Dermis lymphatic vessel endothelial cell (primary cell): ENCODE results near the gene ADCK2. TPM values are rescaled to one million over a fixed set of nuclear protein-coding genes. Genes with fewer than 3 reads are reported as not detected.

Source experiments
- total RNA-seq: library from RNA; depleted of rRNA; stranded (reverse); fragments of >200 nt; gene quantifications from 2 replicates; pipeline ENCODE4 v1.2.1, GENCODE V29; 2014

The ADCK2 gene, protein sequence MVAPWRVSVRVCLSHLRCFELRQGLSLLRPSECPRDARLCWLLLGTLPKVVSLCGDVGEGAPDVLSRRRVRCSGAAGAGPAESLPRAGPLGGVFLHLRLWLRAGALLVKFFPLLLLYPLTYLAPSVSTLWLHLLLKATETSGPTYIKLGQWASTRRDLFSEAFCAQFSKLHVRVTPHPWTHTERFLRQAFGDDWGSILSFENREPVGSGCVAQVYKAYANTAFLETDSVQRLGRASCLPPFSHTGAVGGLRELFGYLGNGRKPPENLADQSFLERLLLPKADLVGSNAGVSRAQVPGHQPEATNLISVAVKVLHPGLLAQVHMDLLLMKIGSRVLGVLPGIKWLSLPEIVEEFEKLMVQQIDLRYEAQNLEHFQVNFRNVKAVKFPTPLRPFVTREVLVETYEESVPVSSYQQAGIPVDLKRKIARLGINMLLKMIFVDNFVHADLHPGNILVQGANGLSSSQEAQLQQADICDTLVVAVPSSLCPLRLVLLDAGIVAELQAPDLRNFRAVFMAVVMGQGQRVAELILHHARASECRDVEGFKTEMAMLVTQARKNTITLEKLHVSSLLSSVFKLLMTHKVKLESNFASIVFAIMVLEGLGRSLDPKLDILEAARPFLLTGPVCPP
- 17.2 and 26.3 TPM in 2 replicates for total RNA-seq

DNA sequence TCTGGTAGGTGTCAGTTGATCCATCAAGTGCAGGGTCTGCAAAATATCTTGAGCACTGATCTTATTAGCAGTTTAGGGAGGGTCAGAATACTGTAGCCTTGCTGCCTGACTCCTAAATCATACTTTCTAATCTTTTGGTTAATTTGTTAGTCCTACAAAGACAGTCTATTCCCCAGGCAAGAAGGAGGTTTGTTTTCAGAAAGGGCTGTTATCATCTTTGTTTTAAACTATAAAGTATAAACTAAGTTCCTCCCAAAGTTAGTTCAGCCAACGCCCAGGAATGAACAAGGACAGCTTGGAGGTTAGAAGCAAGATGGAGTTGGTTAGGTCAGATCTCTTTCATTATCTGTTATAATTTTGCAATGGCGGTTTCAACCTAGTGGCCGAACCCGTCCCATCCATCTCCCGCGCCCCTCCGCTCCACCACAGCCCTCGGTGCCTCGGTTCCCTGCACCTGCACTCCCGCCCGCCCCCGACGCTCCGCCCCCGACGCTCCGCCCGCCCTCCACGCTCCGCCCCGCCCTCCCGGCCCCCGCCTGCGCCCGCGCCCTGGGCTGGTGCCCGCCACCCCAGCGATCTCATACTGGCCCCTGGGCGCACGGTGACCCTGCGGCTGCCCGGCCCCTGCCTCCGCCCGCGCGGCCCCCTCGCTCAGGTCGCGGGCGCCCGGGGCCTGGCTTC lies at the start of gene ADCK2:
Gene ADCK2, plus strand, starts transcription at position 564 of the 681 bp plus-strand sequence. CDS start 386 bp downstream, outside the sequence.

DNA sequence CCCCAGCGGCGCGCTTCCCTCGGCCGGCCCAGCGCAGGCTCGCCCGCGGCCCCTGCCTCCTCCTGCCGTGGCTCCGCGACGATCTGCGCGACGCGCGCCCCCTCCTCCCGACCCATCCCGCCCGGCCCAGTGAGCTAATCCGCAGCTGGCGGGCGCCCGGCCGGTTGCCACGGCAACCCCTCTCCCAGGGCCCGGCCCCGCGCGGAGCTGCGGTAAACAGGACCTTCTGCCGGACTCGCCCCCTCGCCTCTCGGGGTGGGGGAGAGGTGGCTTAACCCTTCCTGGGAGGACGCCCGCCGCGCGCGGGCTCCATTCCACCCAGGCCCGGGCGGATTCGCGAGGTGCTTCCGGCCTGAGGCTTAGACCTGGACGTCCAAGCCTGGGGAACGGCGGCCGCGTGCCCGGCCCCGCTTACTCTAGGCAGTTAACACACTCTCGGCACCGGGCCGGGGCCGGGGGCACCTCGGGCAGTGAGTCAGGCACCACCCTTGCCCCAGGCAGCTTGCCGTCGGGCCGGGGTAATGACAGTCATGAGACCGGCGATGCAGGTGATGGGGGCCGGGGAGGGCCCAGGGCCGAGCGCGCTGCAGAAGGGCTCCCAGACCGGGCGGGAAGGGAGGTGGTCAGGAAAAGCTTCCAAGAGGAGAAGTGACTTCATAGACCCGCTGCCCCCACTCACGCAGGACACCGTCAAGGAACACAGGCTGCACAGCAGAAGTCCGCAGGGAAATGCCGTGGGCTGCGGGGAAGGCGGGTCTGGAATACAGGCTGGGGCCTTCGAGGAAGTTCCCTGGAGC lies 31.8 kb upstream of the ADCK2 start, which contains the start of gene DENND2A:
Gene DENND2A, minus strand, starts transcription at position 87 of the 797 bp plus-strand sequence. CDS start 38,416 bp downstream, outside the sequence.

DNA sequence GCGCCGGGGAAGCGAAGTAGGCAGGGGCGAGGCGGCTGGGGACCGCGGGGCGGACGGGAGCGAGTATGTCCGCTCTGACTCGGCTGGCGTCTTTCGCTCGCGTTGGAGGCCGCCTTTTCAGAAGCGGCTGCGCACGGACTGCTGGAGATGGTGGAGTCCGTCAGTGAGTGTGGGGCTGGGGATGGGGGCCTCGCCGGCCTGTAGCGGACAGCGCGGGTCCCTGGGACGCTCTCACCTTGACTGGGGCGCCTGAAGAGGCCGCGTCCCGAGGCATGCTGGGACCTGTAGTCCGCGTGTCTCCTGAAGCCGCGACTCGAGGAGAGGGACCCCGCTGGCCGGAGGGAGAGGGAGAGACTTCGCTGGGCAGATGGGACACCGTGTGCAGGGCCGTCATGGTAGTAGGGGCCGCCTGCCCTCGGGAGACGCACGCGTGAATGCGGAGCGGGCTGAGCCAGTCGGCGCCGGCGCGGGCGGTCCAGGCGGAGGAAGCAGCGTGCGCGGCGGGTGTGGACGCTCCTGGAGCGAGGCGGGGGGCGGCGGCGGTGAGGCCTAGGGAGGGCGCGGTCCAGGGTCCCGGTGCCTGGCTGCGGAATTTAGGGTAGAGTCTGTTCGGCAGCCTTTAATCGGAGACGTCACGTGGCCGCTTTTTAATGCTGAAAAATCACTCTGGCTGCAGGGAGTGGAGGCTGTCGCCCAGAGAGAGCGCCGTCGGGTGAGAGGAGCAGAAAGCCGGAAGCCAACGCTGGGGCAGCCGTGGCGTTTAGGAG lies 24.1 kb downstream of the ADCK2 start, which contains the start of gene NDUFB2:
Gene NDUFB2, plus strand, starts transcription at position 29 of the 767 bp plus-strand sequence. Its CDS starts 37 bp downstream, at position 66.

Other genes starting within 250 kb of the ADCK2 start
- gene MKRN1, start 193.4 kb upstream of the ADCK2 start, total RNA-seq: 36.1 and 44.3 TPM in 2 replicates
- 0.33 and 1.0 TPM in 2 replicates for gene DENND2A, start 32.1 kb upstream of the ADCK2 start, total RNA-seq
- 118 and 142 TPM in 2 replicates for gene NDUFB2, start 23.8 kb downstream of the ADCK2 start, total RNA-seq